Astrocyte (in vitro differentiated cells and primary cell): ENCODE data around the gene EPB41L4B. TPM values are rescaled to one million over a fixed set of nuclear protein-coding genes. Genes with fewer than 3 reads are reported as not detected.
A peak's percentile ranks its signal among the peaks of the same experiment; 100 is the strongest.

Experiments
- DNase-seq: peaks from one replicate; pipeline ENCODE4 v3.0.0-alpha.2; 2010; ENCODE audit warnings: low read depth
- FAIRE-seq: peaks from 2 replicates; lab custom pipeline; 2011; peaks lifted over from hg19 to GRCh38; lab: Jason Lieb, UNC
- H2AFZ ChIP-seq: 2 replicates; pipeline ENCODE4 v1.6.0; 2012; ENCODE audit warnings: low read depth, low read length, inconsistent platforms
- H3K27ac ChIP-seq: 2 replicates; pipeline ENCODE4 v1.5.1; 2011; ENCODE audit warnings: low read depth, low read length, inconsistent platforms
- H3K27me3 ChIP-seq: 2 replicates; pipeline ENCODE4 v1.6.0; 2011; ENCODE audit warnings: low read length, inconsistent platforms; ENCODE audit not compliant: insufficient read depth
- H3K36me3 ChIP-seq: 2 replicates; pipeline ENCODE4 v1.5.1; 2011; ENCODE audit warnings: low read length, inconsistent platforms; ENCODE audit not compliant: insufficient read depth
- H3K4me1 ChIP-seq: 2 replicates; pipeline ENCODE4 v1.5.1; 2011; ENCODE audit warnings: low read length, inconsistent platforms; ENCODE audit not compliant: insufficient read depth
- H3K4me2 ChIP-seq: 2 replicates; pipeline ENCODE4 v1.6.0; 2012; ENCODE audit warnings: low read length, inconsistent platforms
- H3K4me3 ChIP-seq: 2 replicates; pipeline ENCODE4 v1.5.1; 2011; ENCODE audit warnings: low read depth, mild to moderate bottlenecking, low read length, inconsistent platforms; ENCODE audit not compliant: insufficient read depth
- H3K79me2 ChIP-seq: 2 replicates; pipeline ENCODE4 v1.6.0; 2012; ENCODE audit warnings: mild to moderate bottlenecking, low read length, inconsistent platforms; ENCODE audit not compliant: insufficient read depth
- H3K9ac ChIP-seq: 2 replicates; pipeline ENCODE4 v1.6.0; 2012; ENCODE audit warnings: mild to moderate bottlenecking, low read length, inconsistent platforms
- H3K9me3 ChIP-seq: 2 replicates; pipeline ENCODE4 v1.5.1; 2012; ENCODE audit warnings: low read depth, mild to moderate bottlenecking, low read length, inconsistent platforms; ENCODE audit not compliant: insufficient read depth
- H4K20me1 ChIP-seq: 2 replicates; pipeline ENCODE4 v1.6.0; 2012; ENCODE audit warnings: low read length, inconsistent platforms; ENCODE audit not compliant: insufficient read depth
- H3K27ac Mint-ChIP-seq: one replicate; pipeline ENCODE4 v1.8.0; 2021; ENCODE audit warnings: mild to moderate bottlenecking, mixed read lengths; ENCODE audit not compliant: unreplicated experiment
- H3K27me3 Mint-ChIP-seq: one replicate; pipeline ENCODE4 v1.8.0; 2021; ENCODE audit warnings: low read depth, mixed read lengths; ENCODE audit not compliant: unreplicated experiment
- H3K36me3 Mint-ChIP-seq: one replicate; pipeline ENCODE4 v1.8.0; 2021; ENCODE audit warnings: low read depth, mixed read lengths; ENCODE audit not compliant: unreplicated experiment
- H3K4me1 Mint-ChIP-seq: one replicate; pipeline ENCODE4 v1.8.0; 2021; ENCODE audit warnings: low read depth, mixed read lengths; ENCODE audit not compliant: unreplicated experiment
- H3K4me3 Mint-ChIP-seq: one replicate; pipeline ENCODE4 v1.8.0; 2021; ENCODE audit warnings: mild to moderate bottlenecking, moderate library complexity, mixed read lengths; ENCODE audit not compliant: unreplicated experiment
- H3K9me3 Mint-ChIP-seq: one replicate; pipeline ENCODE4 v1.8.0; 2021; ENCODE audit warnings: mild to moderate bottlenecking, mixed read lengths; ENCODE audit not compliant: unreplicated experiment
- CTCF ChIP-seq: IDR thresholded peaks from 2 replicates; pipeline ENCODE4 v1.5.1; 2011; ENCODE audit warnings: low read depth, mild to moderate bottlenecking, inconsistent platforms, low read length, moderate library complexity; ENCODE audit not compliant: insufficient read depth
- EZH2 ChIP-seq: IDR thresholded peaks from 2 replicates; pipeline ENCODE4 v1.6.1; 2012; ENCODE audit warnings: mild to moderate bottlenecking, low read length, inconsistent platforms; ENCODE audit not compliant: insufficient read depth
- total RNA-seq: library from RNA; stranded (reverse); gene quantifications from 2 replicates; pipeline ENCODE4 v1.2.1, GENCODE V29; 2021

EPB41L4B gene
- total RNA-seq, 1 donor from 2014 or later = 2.0 TPM

GRCh38 chr9:109250771-109251079 lies 70.1 kb downstream of the EPB41L4B start:
- H3K4me1 ChIP-seq = peaks cover 37% of the 10 kb centered on the region
- no peaks in the 10 kb centered on the region for H3K9me3 ChIP-seq
- peak overlapping the region; percentile 62 for H3K27ac ChIP-seq
- Mint-ChIP-seq H3K27ac (no peak overlapping the region), H3K27me3 (no peaks in the 10 kb centered on the region), H3K9me3 (no peaks in the 10 kb centered on the region), H3K4me3 (no peak overlapping the region), H3K36me3 (no peaks in the 10 kb centered on the region), H3K4me1 (peaks cover 21% of the 10 kb centered on the region)
- no peaks in the 10 kb centered on the region for H4K20me1 ChIP-seq
- H3K79me2 ChIP-seq = no peaks in the 10 kb centered on the region
- no peaks in the 10 kb centered on the region for H3K36me3 ChIP-seq
- FAIRE-seq (no peak), DNase-seq (no peak)
- TF ChIP-seq EZH2 (no peak), CTCF (no peak)
- peak overlapping the region; percentile 61 for H3K9ac ChIP-seq
- no peak overlapping the region for H3K4me3 ChIP-seq
- H3K27me3 ChIP-seq = no peaks in the 10 kb centered on the region
- peak overlapping the region; percentile 54 for H2AFZ ChIP-seq
- H3K4me2 ChIP-seq = peak overlapping the region; percentile 73

- TF ChIP-seq CTCF (no peak), EZH2 (no peak)
- no peak overlapping the region for H3K9ac ChIP-seq
- peaks cover 4% of the 10 kb centered on the region for H3K27me3 ChIP-seq
- no peak for DNase-seq
- no peaks in the 10 kb centered on the region for H3K9me3 Mint-ChIP-seq
- no peak overlapping the region for H3K4me3 Mint-ChIP-seq
- H3K4me1 ChIP-seq = peaks cover 34% of the 10 kb centered on the region
- H3K27me3 Mint-ChIP-seq = no peaks in the 10 kb centered on the region
- peaks cover 21% of the 10 kb centered on the region for H3K4me1 Mint-ChIP-seq
- H3K36me3 Mint-ChIP-seq = no peaks in the 10 kb centered on the region
- no peak overlapping the region for H3K4me2 ChIP-seq
- no peaks in the 10 kb centered on the region for H3K79me2 ChIP-seq
- no peak overlapping the region for H2AFZ ChIP-seq
- no peaks in the 10 kb centered on the region for H4K20me1 ChIP-seq
- H3K4me3 ChIP-seq = no peak overlapping the region
- no peaks in the 10 kb centered on the region for H3K36me3 ChIP-seq
- H3K27ac Mint-ChIP-seq = no peak overlapping the region
- no peak for FAIRE-seq
- H3K9me3 ChIP-seq = no peaks in the 10 kb centered on the region
- no peak overlapping the region for H3K27ac ChIP-seq
These were observed 70.5 kb downstream of the EPB41L4B start for GRCh38 chr9:109250311-109250741.

GRCh38 chr9:109249615-109250014 lies 71.2 kb downstream of the EPB41L4B start:
- H3K27ac Mint-ChIP-seq = no peak overlapping the region
- Histone ChIP-seq H3K79me2 (no peaks in the 10 kb centered on the region), H3K9ac (no peak overlapping the region), H3K4me3 (no peak overlapping the region), H3K27me3 (peaks cover 5% of the 10 kb centered on the region), H2AFZ (no peak overlapping the region), H3K4me2 (no peak overlapping the region), H3K27ac (no peak overlapping the region), H3K9me3 (no peaks in the 10 kb centered on the region), H3K4me1 (peaks cover 33% of the 10 kb centered on the region), H3K36me3 (no peaks in the 10 kb centered on the region), H4K20me1 (no peaks in the 10 kb centered on the region)
- no peaks in the 10 kb centered on the region for H3K27me3 Mint-ChIP-seq
- no peak overlapping the region for H3K4me3 Mint-ChIP-seq
- no peak for DNase-seq
- H3K4me1 Mint-ChIP-seq = peaks cover 21% of the 10 kb centered on the region
- H3K36me3 Mint-ChIP-seq = no peaks in the 10 kb centered on the region
- FAIRE-seq = no peak
- TF ChIP-seq CTCF = no peak
- no peak for TF ChIP-seq EZH2
- no peaks in the 10 kb centered on the region for H3K9me3 Mint-ChIP-seq
